Measurements from ENCODE around the gene KRT33B. TPM values are rescaled to one million over a fixed set of nuclear protein-coding genes. Genes with fewer than 3 reads are reported as not detected.

KRT33B gene
- total and polyA plus RNA-seq, 2 of the 8 experiments (the other 6 are each of a cell fraction or from before 2014, with no cell fraction given) = not detected

GRCh38 chr17:41391535-41391934 lies 21.9 kb upstream of the KRT33B start:
- Histone ChIP-seq H4K91ac (replicated peaks; ENCODE audit: insufficient read length, low read length) (no peak overlapping the region), H2AK5ac (ENCODE audit: low read depth, low read length) (no peak overlapping the region), H2BK12ac (ENCODE audit: low read depth, low read length) (no peak overlapping the region), H3K9ac (replicated peaks in 1 of 4; ENCODE audit: extremely low read depth in 1 of 4, low read depth in 3 of 4, low read length in 3 of 4) (no peak overlapping the region), H3K56ac (replicated peaks; ENCODE audit: insufficient read length, low read depth, low read length) (no peak overlapping the region), H2BK20ac (ENCODE audit: low read length) (no peak overlapping the region), H3K4me3 (ENCODE audit: extremely low read depth in 1 of 4, insufficient read depth in 2 of 4, low read depth in 3 of 4, low read length in 4 of 4) (no peak overlapping the region), H3K36me3 (ENCODE audit: control insufficient read depth in 2 of 4, insufficient read depth in 4 of 4, low read length in 3 of 4) (no peaks in the 10 kb centered on the region), H4K20me1 (replicated peaks in 1 of 2; ENCODE audit: control insufficient read depth in 1 of 2, insufficient read depth in 2 of 2, low read length in 2 of 2) (no peaks in the 10 kb centered on the region), H3K27ac (ENCODE audit: low read depth, low read length) (no peak overlapping the region), H3K9me3 (ENCODE audit: insufficient read depth in 2 of 2, low read depth in 1 of 2, low read length in 1 of 2) (no peaks in the 10 kb centered on the region; a peak in 1 of 4 replicates), H3K79me2 (ENCODE audit: control insufficient read depth in 1 of 2, insufficient read depth in 2 of 2, low read length in 2 of 2) (no peaks in the 10 kb centered on the region), H2BK120ac (replicated peaks; ENCODE audit: low read depth, low read length) (no peak overlapping the region), H3K4me1 (replicated peaks in 1 of 4; ENCODE audit: control insufficient read depth in 3 of 4, insufficient read depth in 4 of 4, low read length in 3 of 4) (no peaks in the 10 kb centered on the region), H4K8ac (ENCODE audit: extremely low read depth, insufficient read depth, low read length) (no peak overlapping the region), H3K27me3 (replicated peaks in 1 of 4; ENCODE audit: control insufficient read depth in 3 of 4, extremely low read depth in 1 of 4, insufficient read depth in 3 of 4, low read length in 3 of 4) (no peaks in the 10 kb centered on the region), H2BK5ac (ENCODE audit: low read depth, low read length) (no peak overlapping the region), H2BK15ac (ENCODE audit: low read length) (no peak overlapping the region), H3K23ac (ENCODE audit: insufficient read length) (no peak overlapping the region), H3K23me2 (ENCODE audit: low read depth, low read length) (no peaks in the 10 kb centered on the region), H3K79me1 (ENCODE audit: low read depth, low read length) (no peaks in the 10 kb centered on the region), H3K4me2 (ENCODE audit: insufficient read depth in 1 of 2, low read depth in 2 of 2, low read length in 2 of 2) (no peak overlapping the region), H4K5ac (ENCODE audit: insufficient read length, low read depth, low read length) (no peak overlapping the region), H2AFZ (ENCODE audit: low read length) (no peak overlapping the region), H3K4ac (replicated peaks; ENCODE audit: insufficient read length, low read depth, low read length) (no peak overlapping the region), H3K18ac (ENCODE audit: extremely low read depth, low read length) (no peak overlapping the region), H3K14ac (ENCODE audit: insufficient read length) (no peak overlapping the region)
- CTCF ChIA-PET (ENCODE audit: partially characterized antibody) = interaction anchor here (0.6 to 2.3 kb wide), 6 partner anchors 17 to 664 kb away, joined by 3 to 8 read pairs (median 5); no protein-coding TSS in a partner anchor
- WGBS, 2 experiments (ENCODE audit: extremely low coverage in 1 of 2, insufficient coverage in 1 of 2, insufficient read length in 1 of 2, insufficient replicate concordance in 2 of 2, low coverage in 1 of 2, low lambda C conversion rate in 2 of 2, missing lambda C conversion rate in 1 of 2) = 87% methylated on average over 2 of the region's 2 CpGs; no CpG with 5 or more reads in 1 of the 2 experiments
- DNase-seq (ENCODE audit: low read depth in 1 of 2, low spot score in 2 of 2) (no peak), FAIRE-seq (no peak)
- POLR2A ChIA-PET (ENCODE audit: partially characterized antibody) = no interaction called here
- no peak for TF ChIP-seq SP4 (IDR thresholded peaks at IDR 0.05; ENCODE audit: low read length)
- no peak for TF ChIP-seq MAX (IDR thresholded peaks at IDR 0.05)
- no peak for TF ChIP-seq SIN3A (conservative IDR thresholded peaks at IDR 0.05 in 1 of 2, IDR thresholded peaks at IDR 0.05 in 1 of 2; ENCODE audit: low read depth in 1 of 2, low read length in 2 of 2)
- TF ChIP-seq TEAD4 (IDR thresholded peaks at IDR 0.05; ENCODE audit: low read depth, low read length) = no peak
- TF ChIP-seq RAD21 (IDR thresholded peaks at IDR 0.05 in 1 of 2, conservative IDR thresholded peaks at IDR 0.05 in 1 of 2; ENCODE audit: low read depth in 2 of 2, low read length in 2 of 2) = no peak
- no peak for TF ChIP-seq EGR1 (IDR thresholded peaks at IDR 0.05; ENCODE audit: borderline replicate concordance, low read depth, low read length)
- TF ChIP-seq SP2 (IDR thresholded peaks at IDR 0.05; ENCODE audit: low read length) = no peak
- TF ChIP-seq CBX8 (IDR thresholded peaks at IDR 0.05; ENCODE audit: borderline replicate concordance, low read depth, low read length) = no peak
- no peak for TF ChIP-seq YY1 (IDR thresholded peaks at IDR 0.05; ENCODE audit: low read depth, low read length)
- no peak for TF ChIP-seq TAF7 (optimal IDR thresholded peaks at IDR 0.05; ENCODE audit: borderline replicate concordance, low read depth, low read length)
- TF ChIP-seq MAFK (IDR thresholded peaks at IDR 0.05; ENCODE audit: low read depth, low read length) = no peak
- TF ChIP-seq CEBPB (IDR thresholded peaks at IDR 0.05; ENCODE audit: low read depth, low read length) = no peak
- TF ChIP-seq RNF2 (IDR thresholded peaks at IDR 0.05; ENCODE audit: borderline replicate concordance, low read depth, low read length, missing control alignments, poor library complexity, severe bottlenecking) = no peak
- TF ChIP-seq CTBP2 (IDR thresholded peaks at IDR 0.05; ENCODE audit: borderline replicate concordance, insufficient read depth, insufficient read length, low read length) = no peak
